GM21360 (cell line): ENCODE measurements around the gene CLIC6.

ENCODE experiments used
- ATAC-seq: cut with Tn5 transposase; IDR thresholded peaks from one replicate; pipeline ENCODE4 v1.9.1; 2021; ENCODE audit warnings: mild to moderate bottlenecking, moderate library complexity; ENCODE audit not compliant: unreplicated experiment

Gene CLIC6

GRCh38 chr21:34724131-34724856, 55.5 kb downstream of the CLIC6 start:
- no peak for ATAC-seq

- no peak for ATAC-seq
These were observed 56.0 kb downstream of the CLIC6 start for GRCh38 chr21:34724857-34725195.

GRCh38 chr21:34726627-34727337, 58.0 kb downstream of the CLIC6 start:
- ATAC-seq = no peak

- no peak for ATAC-seq
These were observed 59.7 kb downstream of the CLIC6 start for GRCh38 chr21:34728479-34728878.

- no peak for ATAC-seq
These were observed 61.4 kb downstream of the CLIC6 start for GRCh38 chr21:34730194-34730593.

- ATAC-seq = no peak
These were observed 62.1 kb downstream of the CLIC6 start for GRCh38 chr21:34730756-34731445.

GRCh38 chr21:34732388-34732821, 63.6 kb downstream of the CLIC6 start:
- ATAC-seq = no peak

- no peak for ATAC-seq
These were observed 65.1 kb downstream of the CLIC6 start for GRCh38 chr21:34733852-34734251.

- no peak for ATAC-seq
These were observed 65.9 kb downstream of the CLIC6 start for GRCh38 chr21:34734696-34735095.

- no peak for ATAC-seq
These were observed 67.5 kb downstream of the CLIC6 start for GRCh38 chr21:34736116-34736874.

GRCh38 chr21:34737115-34737514, 68.3 kb downstream of the CLIC6 start:
- ATAC-seq = no peak

GRCh38 chr21:34740198-34740597, 71.4 kb downstream of the CLIC6 start:
- no peak for ATAC-seq

- ATAC-seq = no peak
These were observed 74.5 kb downstream of the CLIC6 start for GRCh38 chr21:34743285-34743684.

GRCh38 chr21:34743831-34744230, 75.0 kb downstream of the CLIC6 start:
- ATAC-seq = no peak

- ATAC-seq = no peak
These were observed 76.0 kb downstream of the CLIC6 start for GRCh38 chr21:34744801-34745200.

- peak; percentile 85 for ATAC-seq
These were observed 76.9 kb downstream of the CLIC6 start for GRCh38 chr21:34745557-34746255.

GRCh38 chr21:34748862-34749261, 80.1 kb downstream of the CLIC6 start:
- ATAC-seq = no peak

- no peak for ATAC-seq
These were observed 86.2 kb downstream of the CLIC6 start for GRCh38 chr21:34754690-34755647.

- no peak for ATAC-seq
These were observed 93.0 kb downstream of the CLIC6 start for GRCh38 chr21:34761758-34762330.
